Head of caudate nucleus (tissue), 42 donors: ENCODE results near the gene RPL21.
A peak's percentile ranks its signal among the peaks of the same experiment; 100 is the strongest.

Experiments
- DNase-seq, 42 donors: peaks; one replicate each; pipeline versions ENCODE4 v3.0.0 to v3.0.0-alpha.2; 2020 to 2021; ENCODE audit warnings: mixed read lengths in 7 of 42
- intact Hi-C: fragments of 100-400 bp; cut with DNase I; formaldehyde crosslinking; loops from one replicate; pipeline ENCODE4 v1.15.0; 2022

Gene RPL21

DNA sequence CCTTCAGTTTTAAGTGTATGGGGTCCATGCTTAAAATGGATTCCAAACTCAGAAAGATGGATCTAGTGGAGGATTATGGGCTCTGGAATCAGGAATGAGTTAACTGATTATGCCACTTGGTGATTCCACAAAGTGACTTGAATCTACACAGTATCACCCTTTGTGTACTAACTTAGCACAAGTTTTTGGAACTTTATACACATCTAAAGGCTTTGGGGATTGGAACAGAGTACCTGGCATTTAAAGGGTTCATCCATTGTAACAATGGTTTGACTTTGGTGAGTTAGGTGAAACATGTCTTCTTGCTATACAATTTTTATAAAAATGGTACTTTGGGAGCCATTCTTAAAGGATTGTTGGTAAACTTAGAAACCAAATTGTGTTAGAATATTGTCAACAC is 1.1 kb downstream of the RPL21 start:
- intact Hi-C loops, result no loop called here
- DNase-seq, result no peak

DNA sequence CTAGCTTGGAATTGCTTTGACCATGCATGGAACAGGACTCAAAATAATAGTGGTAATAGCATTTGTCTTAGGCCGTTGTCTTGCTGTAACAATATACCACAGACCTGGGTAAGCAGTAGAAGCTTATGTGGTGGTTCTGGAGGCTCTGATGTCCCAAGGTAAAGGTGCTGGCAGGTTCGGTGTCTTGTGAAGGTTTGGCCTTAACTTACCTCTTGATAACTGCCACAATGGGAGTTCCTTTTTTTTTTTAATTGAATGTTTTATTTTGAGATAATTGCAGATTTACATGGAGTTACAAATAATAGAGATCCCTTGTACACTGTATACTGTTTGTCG is 5.8 kb downstream of the RPL21 start:
- intact Hi-C loops, result no loop called here
- DNase-seq, result no peak

DNA sequence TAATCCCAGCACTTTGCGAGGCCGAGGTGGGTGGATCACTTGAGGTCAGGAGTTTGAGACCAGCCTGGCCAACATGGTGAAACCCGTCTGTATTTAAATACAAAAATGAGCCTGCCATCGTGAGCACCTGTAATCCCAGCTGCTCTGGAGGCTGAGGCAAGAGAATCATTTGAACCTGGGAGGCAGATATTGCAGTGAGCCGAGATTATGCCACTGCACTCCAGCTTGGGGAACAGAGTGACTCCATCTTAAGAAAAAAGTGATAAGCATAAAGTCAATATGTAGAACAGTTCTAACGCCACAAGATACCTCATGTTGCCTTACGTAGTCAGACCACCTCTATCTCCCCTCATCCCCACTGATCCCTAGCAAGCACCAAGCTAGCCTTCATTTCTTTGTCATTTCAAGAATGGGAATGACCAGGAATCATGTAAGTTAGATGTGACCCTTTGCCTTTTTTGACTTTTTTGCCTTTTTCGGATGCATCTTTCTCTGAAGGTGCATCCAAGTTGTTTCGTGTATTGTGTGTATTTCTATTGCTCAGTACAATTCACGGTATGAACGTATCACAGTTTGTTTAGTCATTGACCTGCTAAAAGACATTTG is 6.4 kb downstream of the RPL21 start:
- no peak for DNase-seq
- intact Hi-C loops, result no loop called here

DNA sequence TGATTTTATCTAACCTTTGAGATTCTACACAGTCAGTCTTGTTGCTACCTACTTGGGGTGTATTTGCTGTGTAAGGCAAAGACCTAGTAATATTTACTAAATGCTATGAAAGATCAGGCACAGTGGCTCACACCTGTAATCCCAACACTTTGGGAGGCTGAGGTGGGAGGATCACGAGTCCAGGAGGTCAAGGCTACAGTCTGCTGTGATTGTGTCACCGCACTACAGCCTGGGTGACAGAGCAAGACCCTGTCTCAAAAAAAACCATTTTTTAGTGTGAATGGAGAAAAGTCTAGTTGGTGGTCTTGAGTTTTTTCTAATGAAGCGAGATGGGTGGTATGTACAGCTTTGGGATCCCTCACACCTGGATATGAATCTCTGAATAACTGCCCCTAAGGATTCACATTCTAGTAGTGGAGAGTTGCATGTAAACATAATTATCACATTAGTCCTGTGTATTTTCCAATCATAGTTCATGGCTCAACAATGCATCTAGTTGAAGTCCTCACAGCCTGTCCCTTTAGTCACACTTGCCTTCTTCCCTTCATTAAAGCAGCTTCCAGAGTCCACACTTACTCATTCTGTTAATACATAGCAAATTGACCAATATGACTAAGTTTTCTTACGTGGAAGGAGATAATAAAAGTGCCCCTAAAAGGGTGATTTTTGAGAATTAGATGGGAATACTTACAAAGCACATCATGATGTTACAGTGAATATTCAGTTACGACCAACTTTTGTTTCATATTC is 7.5 kb downstream of the RPL21 start:
- DNase-seq, result no peak
- intact Hi-C loops, result no loop called here

DNA sequence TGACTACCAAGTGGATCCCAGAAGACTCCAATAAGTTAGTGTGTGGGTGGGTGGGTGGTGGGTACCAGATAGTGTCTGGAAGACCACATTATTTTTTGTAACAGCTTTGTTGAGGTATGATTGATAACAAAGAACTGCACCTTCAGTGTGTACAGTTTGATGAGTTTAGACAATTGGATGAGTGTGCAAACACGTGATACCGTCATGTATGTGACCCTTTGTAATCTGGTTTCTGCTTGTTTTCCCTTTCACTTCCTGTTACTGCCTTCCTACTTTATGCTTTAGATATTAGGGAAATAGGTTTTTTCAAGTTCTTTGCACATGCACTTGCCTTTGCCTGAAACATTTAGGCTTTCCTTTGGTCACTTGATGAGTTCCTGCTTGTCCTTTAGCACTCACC is 8.5 kb downstream of the RPL21 start:
- DNase-seq, result no peak
- intact Hi-C loops, result no loop called here

DNA sequence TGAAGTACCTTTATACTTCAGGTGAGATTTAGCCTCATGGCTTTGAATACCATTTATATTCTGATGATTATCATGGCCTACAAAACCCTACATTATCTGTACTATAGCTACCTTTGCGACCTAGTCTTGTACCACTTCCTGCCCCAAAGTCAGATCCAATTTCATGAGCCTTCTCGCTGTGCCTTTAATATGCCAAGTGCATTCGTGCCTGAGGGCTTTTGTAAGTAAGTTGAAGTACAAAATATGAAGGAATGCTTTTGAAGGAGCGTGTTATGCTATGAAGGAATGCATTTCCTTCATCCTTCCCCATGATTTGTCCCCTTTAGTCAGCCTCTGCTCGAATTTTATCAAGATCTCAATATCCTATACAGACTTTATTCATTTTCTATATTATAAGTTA is 10.0 kb downstream of the RPL21 start:
- intact Hi-C loops, result no loop called here
- DNase-seq, result no peak

DNA sequence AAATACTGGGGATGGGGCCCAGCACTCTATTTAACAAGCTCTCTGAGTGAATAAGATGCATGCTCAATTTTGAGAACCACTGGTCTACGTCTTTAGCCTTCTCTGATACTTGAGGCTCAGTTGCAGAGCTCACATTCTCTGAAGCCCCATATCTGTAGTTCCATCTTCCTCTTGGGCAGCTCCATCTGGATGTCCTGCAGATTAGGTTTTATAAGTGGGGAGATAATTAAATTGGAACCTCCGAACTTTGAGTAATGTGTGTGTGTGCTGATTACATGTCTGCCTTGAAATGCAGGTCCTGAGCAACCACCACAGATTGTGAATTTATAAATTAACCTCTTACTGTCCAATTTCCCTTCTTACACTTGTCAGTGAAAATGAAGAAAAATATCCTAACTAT is 12.1 kb downstream of the RPL21 start:
- intact Hi-C loops, result no loop called here
- DNase-seq, result no peak

DNA sequence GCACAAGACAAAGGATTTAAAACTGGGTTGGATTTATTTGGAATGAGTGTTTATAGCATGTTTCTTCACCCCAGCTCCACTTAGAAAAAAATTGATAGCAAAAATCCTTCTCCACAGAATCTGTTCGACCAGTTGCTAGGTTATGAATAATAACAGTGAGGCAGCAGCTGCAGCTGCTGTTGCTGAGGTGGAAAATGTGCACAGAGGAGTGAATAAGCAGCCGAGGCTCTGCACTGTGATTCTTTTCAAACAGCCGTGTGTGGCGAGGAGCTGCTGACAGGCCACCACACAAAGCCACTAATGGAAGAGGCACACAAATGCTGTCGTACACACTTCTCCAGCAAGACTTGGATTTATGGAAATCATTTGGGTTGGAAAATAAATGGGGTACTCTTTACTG is 12.8 kb downstream of the RPL21 start:
- intact Hi-C loops, result no loop called here
- DNase-seq, result peak in 25 of 42 donors; percentile 20 to 75 (median 52)

DNA sequence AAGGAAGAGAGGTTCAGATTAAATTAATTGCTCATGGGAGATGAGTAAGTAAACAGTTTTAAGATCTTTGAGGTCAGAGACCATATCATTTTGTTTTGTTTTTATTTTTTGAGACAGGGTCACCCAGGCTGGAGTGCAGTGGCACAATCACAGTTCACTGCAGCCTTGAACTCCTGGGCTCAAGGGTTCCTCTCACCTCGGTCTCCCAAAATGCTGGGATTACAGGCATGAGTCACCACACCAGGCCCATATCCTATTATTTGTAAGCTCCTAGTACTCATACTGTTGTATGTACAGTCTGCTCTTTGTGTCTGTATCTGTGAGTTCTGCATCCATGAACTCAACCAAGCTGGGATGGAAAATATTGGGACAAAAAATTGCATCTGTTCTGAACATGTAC is 13.3 kb downstream of the RPL21 start:
- intact Hi-C loops, result no loop called here
- DNase-seq, result no peak

DNA sequence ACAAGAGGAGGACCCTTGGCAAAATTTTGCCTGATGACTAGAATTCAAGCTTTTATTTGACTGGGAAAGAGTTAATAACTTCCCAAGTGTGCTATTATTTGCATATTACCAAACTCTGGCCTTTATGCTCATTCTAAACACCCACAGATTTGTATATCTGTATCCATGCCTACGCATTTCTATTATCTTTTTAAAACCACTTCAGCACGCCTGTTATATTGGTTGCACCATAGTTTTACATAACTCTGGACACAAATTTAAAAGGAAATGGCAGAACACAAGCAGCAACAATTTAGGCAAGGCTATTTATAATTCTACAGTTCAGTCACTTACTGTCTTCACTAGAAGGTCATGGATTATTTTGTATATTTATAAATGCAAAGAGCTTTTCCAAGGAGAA is 15.6 kb downstream of the RPL21 start:
- DNase-seq, result no peak
- intact Hi-C loops, result no loop called here

DNA sequence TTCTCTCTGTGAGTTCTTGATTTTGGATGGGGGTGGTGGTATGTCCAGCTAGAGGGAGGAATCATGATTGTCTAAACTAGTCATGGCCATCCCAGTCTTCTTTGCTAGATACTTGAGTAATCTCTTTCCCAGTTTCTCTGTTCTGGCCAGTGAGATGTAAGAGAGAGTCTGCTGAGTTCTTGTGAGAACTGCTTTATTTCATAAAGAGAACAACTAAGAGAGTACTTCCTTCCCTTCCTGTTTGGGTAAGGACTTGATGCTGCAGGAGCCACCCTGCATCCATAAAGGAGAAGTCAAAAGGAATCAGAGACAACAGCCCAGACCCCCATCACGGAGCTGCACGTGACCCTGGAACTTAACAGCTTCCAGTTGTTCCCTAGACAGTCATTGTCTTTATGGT is 16.2 kb downstream of the RPL21 start:
- DNase-seq, result no peak
- intact Hi-C loops, result no loop called here

DNA sequence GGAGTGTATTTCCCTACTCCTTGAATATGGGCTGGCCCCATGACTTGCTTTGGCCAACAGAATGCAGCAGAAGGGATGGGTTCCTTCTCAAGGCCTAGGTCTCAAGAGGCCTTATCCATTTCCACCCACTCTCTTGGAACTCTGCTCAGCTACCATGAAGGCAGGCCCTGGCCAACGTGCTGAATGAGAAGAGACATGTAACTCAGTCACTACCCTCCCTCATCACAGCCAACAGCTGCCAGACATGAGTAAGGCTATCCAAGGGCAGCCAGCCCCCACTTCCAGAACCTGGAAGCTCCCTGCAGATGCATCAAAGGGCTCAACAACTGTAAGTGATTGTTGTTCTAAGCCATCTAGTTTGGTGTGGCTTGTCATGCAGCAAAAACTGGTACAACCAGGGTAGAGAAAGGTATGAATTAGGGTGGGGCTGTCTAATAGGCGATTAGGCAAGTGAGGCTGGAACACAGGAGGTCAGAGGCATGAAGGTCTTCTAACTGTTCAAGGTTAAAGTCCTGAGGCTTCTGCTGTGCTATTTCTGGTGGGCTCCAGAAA is 17.8 kb downstream of the RPL21 start:
- DNase-seq, result no peak
- intact Hi-C loops, result no loop called here

DNA sequence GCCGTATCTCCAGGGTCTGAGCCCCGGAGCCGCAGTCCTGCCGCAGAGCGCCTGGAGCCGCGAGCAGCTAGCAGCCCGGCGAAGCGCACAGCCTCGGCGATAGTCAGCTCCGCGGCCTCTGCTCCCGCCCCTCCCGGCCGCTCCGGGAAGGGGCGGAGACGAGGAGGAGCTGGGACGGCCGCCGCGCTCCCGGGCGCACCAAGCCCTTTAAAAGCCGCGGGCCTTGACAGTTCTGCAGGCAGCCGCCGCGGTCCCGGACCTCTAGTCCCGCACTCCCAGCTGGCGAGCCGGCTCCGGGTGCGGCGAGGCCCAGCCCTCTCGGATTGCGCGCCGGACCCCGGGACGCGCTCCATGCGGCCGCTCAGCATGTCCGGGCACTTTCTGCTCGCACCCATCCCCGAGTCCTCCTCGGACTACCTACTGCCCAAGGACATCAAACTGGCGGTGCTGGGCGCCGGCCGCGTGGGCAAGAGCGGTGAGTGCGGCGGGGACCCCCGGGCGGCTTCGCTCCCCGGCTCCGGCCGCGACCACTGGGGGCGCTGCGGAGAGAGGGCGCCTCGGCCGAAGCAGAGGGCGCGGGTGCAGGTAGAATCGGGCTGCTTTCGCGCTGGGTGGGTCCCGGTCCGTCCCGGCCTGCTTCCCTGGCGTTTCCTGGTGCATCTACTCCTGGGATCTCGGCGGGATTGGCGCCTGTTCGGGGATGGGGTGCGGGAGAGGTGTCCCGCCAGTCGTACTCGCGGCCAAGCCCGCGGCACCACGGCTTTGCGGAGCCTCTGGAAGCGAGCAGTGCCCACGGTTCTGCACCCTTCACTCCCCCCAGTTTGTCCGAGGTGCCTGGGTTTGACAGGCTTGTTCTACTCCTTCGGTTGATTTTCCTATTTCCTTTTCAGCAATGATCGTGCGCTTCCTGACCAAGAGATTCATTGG is 19.5 kb downstream of the RPL21 start, which contains the start of gene RASL11A:
TSS of gene RASL11A (plus strand) at position 237 of the 927 bp plus-strand sequence. CDS start at position 352, 115 bp downstream.
- intact Hi-C loops, result loop anchor here (10.0 kb wide), 1 partner anchor 84 kb away; no protein-coding TSS in a partner anchor
- DNase-seq, result peak; percentile 73 to 97 (median 90)

DNA sequence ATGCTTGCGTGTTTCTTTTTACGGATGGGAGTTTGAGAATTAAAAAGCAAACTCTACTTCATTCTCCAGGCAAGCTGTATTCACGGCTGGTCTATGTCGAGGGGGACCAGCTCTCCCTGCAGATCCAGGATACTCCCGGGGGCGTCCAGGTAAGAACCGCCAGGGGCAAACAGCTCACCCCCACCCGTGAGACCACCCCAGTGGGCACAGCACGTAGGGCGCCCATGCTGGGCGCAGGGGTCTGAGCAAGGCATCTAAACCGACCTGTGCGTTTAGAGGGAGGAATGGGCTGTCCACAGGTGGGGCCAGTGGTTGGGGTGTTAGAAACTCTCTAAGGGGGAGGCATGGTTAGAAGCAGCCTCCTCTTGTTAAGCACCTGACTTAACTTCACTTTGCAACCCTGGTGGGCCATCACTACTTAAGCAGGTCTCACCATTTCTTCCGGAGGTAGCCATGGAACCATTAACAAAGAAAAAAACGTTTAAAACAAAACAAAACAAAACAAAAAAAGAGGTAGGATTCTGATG is 20.3 kb downstream of the RPL21 start:
- no peak for DNase-seq
- intact Hi-C loops, result loop anchor here (10.0 kb wide), 1 partner anchor 83 kb away; no protein-coding TSS in a partner anchor

DNA sequence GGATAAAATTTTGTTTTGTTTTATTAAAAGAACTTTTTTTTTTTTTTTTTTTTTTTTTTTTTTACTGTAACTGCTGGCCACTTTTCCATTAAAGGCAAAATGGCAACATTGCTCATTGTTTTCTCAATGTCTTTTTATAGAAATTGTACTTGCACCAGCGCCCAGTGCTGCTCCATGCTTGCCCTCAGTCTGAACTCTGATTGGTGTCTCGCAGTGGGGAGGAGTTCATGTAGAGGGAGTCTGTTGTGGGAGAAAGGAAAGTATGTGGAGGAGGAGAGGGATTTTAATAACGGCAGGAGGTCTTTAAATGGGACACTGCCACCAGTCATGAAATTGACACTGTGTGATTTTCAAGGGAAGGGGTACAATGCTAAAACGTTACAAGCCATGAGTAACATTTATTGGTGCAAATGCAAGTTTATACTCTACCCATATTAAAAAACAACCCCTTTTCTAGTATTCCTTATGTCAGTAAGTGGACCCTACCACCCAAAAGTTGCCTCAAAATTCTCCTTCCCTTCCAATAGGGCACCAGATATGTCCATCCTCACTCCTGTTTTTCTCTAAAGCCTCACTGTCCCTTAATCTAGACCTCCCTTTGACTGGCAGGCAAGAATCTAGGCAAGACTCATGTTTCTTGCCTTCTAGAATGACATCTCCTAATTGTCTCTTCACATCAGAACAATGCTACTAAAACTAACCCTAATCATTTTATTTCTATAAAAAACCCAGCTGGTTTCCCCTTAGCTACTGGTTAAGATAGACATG is 22.5 kb downstream of the RPL21 start:
- peak in 1 of 42 donors; percentile 39 for DNase-seq
- intact Hi-C loops, result loop anchor here (10.0 kb wide), 1 partner anchor 81 kb away; no protein-coding TSS in a partner anchor

DNA sequence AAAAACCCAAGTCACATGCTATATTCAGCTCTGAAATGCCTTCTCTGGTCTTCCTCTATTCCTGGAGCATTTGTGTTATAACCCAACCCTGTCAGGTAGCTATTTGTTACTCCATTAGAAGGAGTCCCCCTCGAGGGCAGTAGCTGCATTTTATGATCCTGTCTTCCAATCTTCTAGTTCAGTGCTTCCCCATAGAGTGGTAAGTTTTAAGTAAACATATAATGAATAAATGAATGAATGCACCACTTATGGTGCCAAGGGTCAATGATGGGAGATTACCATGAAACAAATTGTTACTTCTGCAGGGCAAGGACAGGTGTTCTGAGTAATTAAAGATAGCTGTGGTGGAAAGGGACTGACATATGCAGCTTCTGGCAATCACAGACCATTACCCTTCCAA is 23.3 kb downstream of the RPL21 start:
- intact Hi-C loops, result loop anchor here (10.0 kb wide), 1 partner anchor 80 kb away; no protein-coding TSS in a partner anchor
- DNase-seq, result no peak

DNA sequence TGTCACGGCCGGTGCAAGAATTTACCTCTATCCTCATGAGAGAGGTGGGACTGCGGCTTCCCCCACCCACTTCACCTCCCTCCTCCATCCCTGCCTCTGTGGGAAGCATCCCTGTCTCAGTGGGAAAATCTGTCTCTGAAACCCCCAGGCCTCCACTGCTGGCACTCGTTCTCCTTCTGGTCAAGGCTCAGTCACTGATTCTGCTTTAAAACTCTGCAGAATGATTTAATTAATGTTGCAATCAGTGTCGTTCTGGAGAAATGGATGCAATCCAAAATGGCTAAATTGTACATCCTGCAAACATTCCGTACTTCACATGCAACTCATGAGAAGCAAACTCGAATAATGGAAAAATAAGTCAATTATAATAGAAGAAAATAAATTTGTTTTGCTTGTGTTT is 24.8 kb downstream of the RPL21 start:
- intact Hi-C loops, result loop anchor here (10.0 kb wide), 1 partner anchor 79 kb away; no protein-coding TSS in a partner anchor

DNA sequence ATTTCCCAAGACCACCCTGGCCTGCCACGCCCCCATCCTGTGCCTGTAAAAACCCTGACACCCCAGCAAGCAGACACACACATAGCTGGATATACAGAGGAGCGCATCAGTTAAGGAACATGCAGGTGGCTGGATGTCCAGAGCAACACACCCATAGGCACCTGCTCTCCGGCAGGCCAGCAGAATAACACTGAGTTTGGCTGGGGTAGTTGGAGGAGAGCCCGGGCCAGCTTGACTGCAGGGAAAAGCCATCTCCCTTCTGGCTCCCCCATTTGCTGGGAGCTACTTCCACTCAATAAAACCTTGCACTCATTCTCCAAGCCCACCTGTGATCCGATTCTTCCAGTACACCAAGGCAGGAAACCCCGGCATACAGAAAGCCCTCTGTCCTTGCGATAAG is 28.1 kb downstream of the RPL21 start:
- no peak for DNase-seq
- intact Hi-C loops, result loop anchor here (10.0 kb wide), 1 partner anchor 75 kb away; no protein-coding TSS in a partner anchor

More for the DNA sequence above, 24.8 kb downstream of the RPL21 start:
- DNase-seq, result no peak
